ENCODE data around the gene KRT79.

Gene KRT79

DNA sequence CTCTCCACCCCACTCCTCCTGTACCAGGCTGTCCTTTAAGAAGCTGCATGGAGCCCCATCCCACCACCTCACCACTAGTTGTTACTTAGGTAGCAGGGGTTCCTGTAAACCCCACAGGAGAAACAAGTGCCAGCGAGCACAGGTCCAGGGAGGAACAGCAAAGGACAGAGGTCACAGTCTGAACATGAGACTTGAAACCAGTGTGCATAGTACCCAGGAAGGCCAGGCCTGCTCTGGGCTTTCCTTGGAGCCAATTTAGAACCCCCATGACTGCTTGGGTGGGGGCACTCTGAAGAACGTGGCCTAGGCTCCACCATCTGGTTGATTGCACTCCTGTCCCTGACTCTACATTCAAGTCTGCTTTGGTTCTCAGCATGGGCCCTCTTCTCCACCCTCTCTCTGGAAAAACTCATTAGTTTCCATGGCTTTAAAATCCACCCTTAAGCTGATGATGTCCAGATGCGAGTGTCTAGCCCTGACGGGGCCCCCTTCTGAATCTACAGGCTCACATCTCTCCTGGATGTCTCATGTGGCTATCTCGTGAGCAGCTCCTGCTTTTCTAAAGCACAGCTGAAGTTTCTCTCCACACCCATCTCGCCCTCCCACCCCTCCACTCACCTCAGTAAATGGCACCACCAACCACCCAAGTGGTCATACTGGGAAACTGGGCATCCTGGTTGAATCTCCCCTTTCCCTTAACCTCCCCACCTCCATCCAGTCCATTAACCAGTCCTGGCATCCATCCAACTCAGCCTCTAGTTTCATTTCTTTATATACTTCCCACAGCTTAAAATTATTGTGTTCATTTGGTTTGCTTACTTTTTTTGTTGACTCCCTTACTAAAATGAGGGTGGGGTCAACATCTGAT is 46.6 kb downstream of the KRT79 start:
- no peak for DNase-seq (ENCODE audit: low spot score)
- H3K27ac ChIP-seq, result no peak overlapping the region
- TF ChIP-seq, protein P1, sequence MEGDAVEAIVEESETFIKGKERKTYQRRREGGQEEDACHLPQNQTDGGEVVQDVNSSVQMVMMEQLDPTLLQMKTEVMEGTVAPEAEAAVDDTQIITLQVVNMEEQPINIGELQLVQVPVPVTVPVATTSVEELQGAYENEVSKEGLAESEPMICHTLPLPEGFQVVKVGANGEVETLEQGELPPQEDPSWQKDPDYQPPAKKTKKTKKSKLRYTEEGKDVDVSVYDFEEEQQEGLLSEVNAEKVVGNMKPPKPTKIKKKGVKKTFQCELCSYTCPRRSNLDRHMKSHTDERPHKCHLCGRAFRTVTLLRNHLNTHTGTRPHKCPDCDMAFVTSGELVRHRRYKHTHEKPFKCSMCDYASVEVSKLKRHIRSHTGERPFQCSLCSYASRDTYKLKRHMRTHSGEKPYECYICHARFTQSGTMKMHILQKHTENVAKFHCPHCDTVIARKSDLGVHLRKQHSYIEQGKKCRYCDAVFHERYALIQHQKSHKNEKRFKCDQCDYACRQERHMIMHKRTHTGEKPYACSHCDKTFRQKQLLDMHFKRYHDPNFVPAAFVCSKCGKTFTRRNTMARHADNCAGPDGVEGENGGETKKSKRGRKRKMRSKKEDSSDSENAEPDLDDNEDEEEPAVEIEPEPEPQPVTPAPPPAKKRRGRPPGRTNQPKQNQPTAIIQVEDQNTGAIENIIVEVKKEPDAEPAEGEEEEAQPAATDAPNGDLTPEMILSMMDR (conservative IDR thresholded peaks at IDR 0.05; ENCODE audit: low read depth), result no peak
- ChIA-PET POLR2A (ENCODE audit: low non-redundant PET) (no interaction called here), CTCF (interaction anchor here (0.6 kb wide), 1 partner anchor 21 kb away, joined by 4 read pairs; no protein-coding TSS in a partner anchor)

- TF ChIP-seq, protein P1 (conservative IDR thresholded peaks at IDR 0.05; ENCODE audit: low read depth), result no peak
- no peak for DNase-seq (ENCODE audit: low spot score)
- ChIA-PET CTCF (no interaction called here), POLR2A (ENCODE audit: low non-redundant PET) (no interaction called here)
- H3K27ac ChIP-seq, result no peak overlapping the region
Observed at GRCh38 chr12:52784909-52785308, 49.2 kb downstream of the KRT79 start.

GRCh38 chr12:52783563-52784316 is 50.4 kb downstream of the KRT79 start:
- no peak for DNase-seq (ENCODE audit: low spot score)
- ChIA-PET POLR2A (ENCODE audit: low non-redundant PET) (no interaction called here), CTCF (no interaction called here)
- TF ChIP-seq, protein P1 (conservative IDR thresholded peaks at IDR 0.05; ENCODE audit: low read depth), result no peak
- H3K27ac ChIP-seq, result no peak overlapping the region

DNA sequence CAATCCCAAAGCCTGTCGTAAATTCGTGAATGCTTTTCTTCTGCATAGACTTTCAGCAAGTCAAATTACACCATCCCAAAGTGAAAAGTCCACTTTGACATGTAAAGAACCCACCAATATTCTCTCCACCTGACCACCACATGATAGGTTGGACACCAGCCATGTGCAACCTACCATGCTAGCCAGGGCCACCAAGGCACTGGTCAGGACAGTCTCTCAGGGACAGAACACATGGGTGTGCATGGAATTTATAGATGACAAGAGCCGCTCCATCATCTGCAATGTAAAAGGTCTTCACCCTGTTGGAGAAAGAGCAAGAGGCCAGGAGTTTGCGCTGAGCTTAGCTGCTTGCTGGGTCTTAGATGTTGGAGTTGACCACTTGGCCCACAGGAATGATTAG is 51.6 kb downstream of the KRT79 start:
- H3K27ac ChIP-seq, result no peak overlapping the region
- DNase-seq (ENCODE audit: low spot score), result no peak
- ChIA-PET POLR2A (ENCODE audit: low non-redundant PET) (no interaction called here), CTCF (no interaction called here)
- TF ChIP-seq, protein P1 (conservative IDR thresholded peaks at IDR 0.05; ENCODE audit: low read depth), result no peak

DNA sequence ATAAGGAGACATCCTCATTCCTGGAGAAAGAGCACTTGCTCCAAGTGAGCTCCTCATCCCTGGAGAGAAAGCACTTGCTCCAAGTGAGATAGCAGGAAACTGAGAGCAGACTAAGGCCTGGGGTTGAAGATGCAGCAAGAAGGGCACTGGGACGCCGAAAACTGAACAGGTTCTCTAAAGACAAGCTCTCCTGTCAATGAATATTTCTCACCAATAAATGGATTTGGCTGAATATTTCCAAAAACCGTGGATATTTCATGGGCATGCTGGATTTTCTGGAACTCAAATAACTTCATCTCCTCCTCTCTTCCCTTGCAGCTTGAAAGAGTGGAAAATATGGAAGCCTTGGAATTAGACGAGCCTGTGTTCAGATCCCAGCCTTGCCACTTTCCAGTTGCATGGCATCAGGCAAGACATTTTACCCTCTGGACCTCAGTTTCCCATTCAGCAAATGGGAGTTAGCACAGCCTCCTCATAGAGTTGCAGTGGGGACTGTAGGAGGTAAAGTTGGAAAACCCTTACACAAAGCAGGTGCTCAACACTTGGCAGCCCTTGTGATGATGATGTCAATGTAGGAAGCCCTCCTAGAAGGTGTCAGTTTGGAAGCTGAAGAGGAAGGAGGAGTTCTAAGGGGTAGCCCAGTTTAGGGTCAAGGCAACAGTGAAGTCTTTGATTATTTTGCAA is 52.6 kb downstream of the KRT79 start:
- CTCF ChIA-PET, result no interaction called here
- H3K27ac ChIP-seq, result no peak overlapping the region
- DNase-seq (ENCODE audit: low spot score), result no peak
- POLR2A ChIA-PET (ENCODE audit: low non-redundant PET), result no interaction called here
- TF ChIP-seq, protein P1 (conservative IDR thresholded peaks at IDR 0.05; ENCODE audit: low read depth), result no peak

GRCh38 chr12:52779914-52780313 is 54.2 kb downstream of the KRT79 start:
- TF ChIP-seq, protein P1 (conservative IDR thresholded peaks at IDR 0.05; ENCODE audit: low read depth), result no peak
- POLR2A ChIA-PET (ENCODE audit: low non-redundant PET), result no interaction called here
- no peak for DNase-seq (ENCODE audit: low spot score)
- H3K27ac ChIP-seq, result no peak overlapping the region
- CTCF ChIA-PET, result interaction anchor here (0.7 kb wide), 1 partner anchor 603 kb away, joined by 3 read pairs; no protein-coding TSS in a partner anchor
